ENCODE data around the gene CTNNA2.

Gene CTNNA2

GRCh38 chr2:79945653-79946445, 433.0 kb downstream of the CTNNA2 start:
- no peak for DNase-seq
- H3K27me3 ChIP-seq: no peaks in the 10 kb centered on the region
- TF ChIP-seq CTCF (IDR thresholded peaks at IDR 0.05; ENCODE audit: low read depth, low read length): no peak
- H3K4me3 ChIP-seq (ENCODE audit: low read depth, low read length): no peak overlapping the region
- peaks cover 4% of the 10 kb centered on the region; the same call in 1 of the 2 replicates for H3K4me1 ChIP-seq
- no peaks in the 10 kb centered on the region for H3K9me3 ChIP-seq
- H3K36me3 ChIP-seq: no peaks in the 10 kb centered on the region

- no peak for DNase-seq
- H3K9me3 ChIP-seq: no peaks in the 10 kb centered on the region
- no peak for TF ChIP-seq CTCF (IDR thresholded peaks at IDR 0.05; ENCODE audit: low read depth, low read length)
- H3K27me3 ChIP-seq: no peaks in the 10 kb centered on the region
- no peak overlapping the region for H3K4me3 ChIP-seq (ENCODE audit: low read depth, low read length)
- peaks cover 4% of the 10 kb centered on the region for H3K4me1 ChIP-seq
- no peaks in the 10 kb centered on the region for H3K36me3 ChIP-seq
These were observed 434.9 kb downstream of the CTNNA2 start for GRCh38 chr2:79947751-79948150.

- Histone ChIP-seq H3K4me3 (ENCODE audit: low read depth, low read length) (no peak overlapping the region), H3K4me1 (peaks cover 4% of the 10 kb centered on the region), H3K9me3 (no peaks in the 10 kb centered on the region), H3K36me3 (no peaks in the 10 kb centered on the region), H3K27me3 (no peaks in the 10 kb centered on the region)
- TF ChIP-seq CTCF (IDR thresholded peaks at IDR 0.05; ENCODE audit: low read depth, low read length): no peak
- no peak for DNase-seq
These were observed 437.7 kb downstream of the CTNNA2 start for GRCh38 chr2:79950526-79950925.

- H3K4me3 ChIP-seq (ENCODE audit: low read depth, low read length): no peak overlapping the region
- TF ChIP-seq CTCF (IDR thresholded peaks at IDR 0.05; ENCODE audit: low read depth, low read length): no peak
- no peaks in the 10 kb centered on the region for H3K9me3 ChIP-seq
- H3K4me1 ChIP-seq: no peaks in the 10 kb centered on the region; the same call in none of the 2 replicates
- H3K36me3 ChIP-seq: no peaks in the 10 kb centered on the region
- no peak for DNase-seq
- no peaks in the 10 kb centered on the region for H3K27me3 ChIP-seq
These were observed 439.8 kb downstream of the CTNNA2 start for GRCh38 chr2:79952616-79953015.

GRCh38 chr2:79960035-79960434, 447.2 kb downstream of the CTNNA2 start:
- Histone ChIP-seq H3K4me3 (ENCODE audit: low read depth, low read length) (no peak overlapping the region), H3K4me1 (no peaks in the 10 kb centered on the region; the same call in 1 of the 2 replicates), H3K27me3 (no peaks in the 10 kb centered on the region), H3K36me3 (no peaks in the 10 kb centered on the region), H3K9me3 (no peaks in the 10 kb centered on the region)
- DNase-seq: no peak
- TF ChIP-seq CTCF (IDR thresholded peaks at IDR 0.05; ENCODE audit: low read depth, low read length): no peak

- Histone ChIP-seq H3K27me3 (no peaks in the 10 kb centered on the region), H3K36me3 (no peaks in the 10 kb centered on the region), H3K9me3 (no peaks in the 10 kb centered on the region), H3K4me1 (no peaks in the 10 kb centered on the region; the same call in 1 of the 2 replicates), H3K4me3 (ENCODE audit: low read depth, low read length) (no peak overlapping the region)
- no peak for DNase-seq
- TF ChIP-seq CTCF (IDR thresholded peaks at IDR 0.05; ENCODE audit: low read depth, low read length): no peak
These were observed 447.7 kb downstream of the CTNNA2 start for GRCh38 chr2:79960519-79960918.

Data from BE2C (cell line).